ACHN (cell line): Measurements from ENCODE around the gene MFAP1.
"Not testable (repeated sequence)": the region's sequence is repeated elsewhere in the genome, so short reads cannot be mapped to it uniquely, and the experiment has no call there.

Experiments used
- DNase-seq: peaks from one replicate; pipeline ENCODE4 v3.0.0-alpha.2; 2015
- in situ Hi-C: cut with HindIII; loops from 2 replicates; pipeline ENCODE4 v1.10.0; 2017; ENCODE audit warnings: low sequenced_read_pairs, low pct_ligation_motif_present, low pct_unique_long_range_greater_than_20kb

The MFAP1 gene

GRCh38 chr15:43826508-43827341, 2.2 kb upstream of the MFAP1 start, which contains the start of gene WDR76:
TSS of gene WDR76 (plus strand) at chr15:43827002. CDS start at chr15:43827033, 31 bp downstream.
- in situ Hi-C loops: no loop called here
- peak; percentile 87 for DNase-seq

GRCh38 chr15:43826029-43826507, 1.6 kb upstream of the MFAP1 start:
- no peak for DNase-seq
- in situ Hi-C loops: no loop called here

- DNase-seq, in situ Hi-C loops: not testable (repeated sequence)
These were observed 815 bp upstream of the MFAP1 start for GRCh38 chr15:43825305-43825704.

- DNase-seq: no peak
These were observed 3.0 kb downstream of the MFAP1 start for GRCh38 chr15:43821505-43821904.

GRCh38 chr15:43815064-43815463, 9.4 kb downstream of the MFAP1 start:
- in situ Hi-C loops, DNase-seq: not testable (repeated sequence)

More at GRCh38 chr15:43821505-43821904, 3.0 kb downstream of the MFAP1 start:
- in situ Hi-C loops: no loop called here

- in situ Hi-C loops: no loop called here
- no peak for DNase-seq
These were observed 15.4 kb downstream of the MFAP1 start for GRCh38 chr15:43808960-43809678.

GRCh38 chr15:43808435-43808950, 16.0 kb downstream of the MFAP1 start:
- DNase-seq: no peak

GRCh38 chr15:43802676-43803075, 21.8 kb downstream of the MFAP1 start:
- in situ Hi-C loops, DNase-seq: not testable (repeated sequence)

More at GRCh38 chr15:43808435-43808950, 16.0 kb downstream of the MFAP1 start:
- in situ Hi-C loops: no loop called here

- in situ Hi-C loops: no loop called here
- peak; percentile 86 for DNase-seq
These were observed 24.0 kb downstream of the MFAP1 start, which contains the start of gene HYPK for GRCh38 chr15:43800286-43801141. TSS of gene HYPK (plus strand) at chr15:43800599. CDS start at chr15:43800623, 24 bp downstream.

GRCh38 chr15:43799945-43800285, 24.6 kb downstream of the MFAP1 start, which contains the start of gene SERINC4:
TSS of gene SERINC4 (minus strand) at chr15:43800220. CDS start at chr15:43799986, 234 bp downstream.
- no peak for DNase-seq
- in situ Hi-C loops: no loop called here

- in situ Hi-C loops: no loop called here
- no peak for DNase-seq
These were observed 25.1 kb downstream of the MFAP1 start for GRCh38 chr15:43799209-43799944.

- DNase-seq: no peak
- in situ Hi-C loops: no loop called here
These were observed 27.9 kb downstream of the MFAP1 start for GRCh38 chr15:43796566-43796965.

- in situ Hi-C loops: no loop called here
- DNase-seq: no peak
These were observed 28.5 kb downstream of the MFAP1 start for GRCh38 chr15:43795997-43796396.

GRCh38 chr15:43795197-43795596, 29.3 kb downstream of the MFAP1 start:
- in situ Hi-C loops: no loop called here
- DNase-seq: no peak

GRCh38 chr15:43794269-43795037, 30.0 kb downstream of the MFAP1 start:
- no peak for DNase-seq
- in situ Hi-C loops: no loop called here

GRCh38 chr15:43793647-43794046, 30.8 kb downstream of the MFAP1 start:
- in situ Hi-C loops: no loop called here
- no peak for DNase-seq
